A549 (cell line): ENCODE measurements around the gene CALCB. TPM values are rescaled to one million over a fixed set of nuclear protein-coding genes. Genes with fewer than 3 reads are reported as not detected.
A peak's percentile ranks its signal among the peaks of the same experiment; 100 is the strongest.

Source experiments
- ATAC-seq, 2 experiments: fragments of 200-7000 bp in 1 of 2; fragments of >200 bp in 1 of 2; cut with Nextera tagmentation in 1 of 2; cut with Tn5 transposase in 1 of 2; 3 replicates each; pipeline versions ENCODE4 v1.8.0 to v1.9.1; 2018 to 2020; ENCODE audit warnings: mild to moderate bottlenecking in 1 of 2, moderate library complexity in 1 of 2
- CTCF ChIA-PET: fragments of 300-600 bp; sonication (Branson Sonifier 250); formaldehyde crosslinking; extraction: SDS; loops from one replicate; lab custom pipeline; 2021; ENCODE audit warnings: antibody characterized with exemption, inconsistent platforms; lab: Yijun Ruan, JAX
- POLR2A ChIA-PET: fragments of 350-600 bp; formaldehyde crosslinking; extraction: SDS; loops from one replicate; lab custom pipeline; 2021; ENCODE audit warnings: antibody characterized with exemption, inconsistent platforms; lab: Yijun Ruan, JAX
- DNase-seq, 2 experiments: peaks; one replicate each; pipeline versions ENCODE4 v3.0.0 to v3.0.0-alpha.2; 2011 to 2016; ENCODE audit warnings: low read depth in 1 of 2, low spot score in 1 of 2
- FAIRE-seq: peaks from 2 replicates; lab custom pipeline; 2011; peaks lifted over from hg19 to GRCh38; lab: Jason Lieb, UNC
- H3K27ac ChIP-seq, 2 experiments: fragments of >200 bp; sonication (Bioruptor Twin); formaldehyde crosslinking; 3 replicates each; pipeline ENCODE4 v1.5.1; 2016 to 2017
- H3K4me1 ChIP-seq: fragments of >200 bp; sonication (Bioruptor Twin); formaldehyde crosslinking; 3 replicates; pipeline ENCODE4 v1.6.1; 2016
- H3K4me2 ChIP-seq: fragments of >200 bp; sonication (Bioruptor Twin); formaldehyde crosslinking; 3 replicates; pipeline ENCODE4 v1.6.1; 2016
- H3K4me3 ChIP-seq: fragments of >200 bp; sonication (Bioruptor Twin); formaldehyde crosslinking; 3 replicates; pipeline ENCODE4 v1.5.1; 2016
- H3K9me3 ChIP-seq: fragments of >200 bp; sonication (Bioruptor Twin); formaldehyde crosslinking; 3 replicates; pipeline ENCODE4 v1.6.1; 2016
- ATOH8 ChIP-seq: fragments of 250-450 bp; sonication (Bioruptor Pico); IDR thresholded peaks from 2 replicates; pipeline ENCODE4 v1.5.0; 2020; ENCODE audit warnings: low read depth, mild to moderate bottlenecking, moderate library complexity
- CBX8 ChIP-seq: fragments of 200-600 bp; sonication (generic); IDR thresholded peaks from 2 replicates; pipeline ENCODE4 v1.6.1; 2016
- CHD2 ChIP-seq: fragments of 150-350 bp; IDR thresholded peaks from 2 replicates; pipeline ENCODE4 v1.6.1; 2014; ENCODE audit warnings: low read length; ENCODE audit not compliant: partially characterized antibody
- EHF ChIP-seq: fragments of 250-450 bp; sonication (Bioruptor Pico); IDR thresholded peaks from 2 replicates; pipeline ENCODE4 v1.5.0; 2020; ENCODE audit warnings: mild to moderate bottlenecking
- EP300 ChIP-seq, 2 experiments: fragments of >200 bp; sonication (Bioruptor Twin); formaldehyde crosslinking; IDR thresholded peaks; 2 replicates in 1 of 2; 3 replicates in 1 of 2; pipeline ENCODE4 v1.6.1; 2016 to 2017
- HOXB5 ChIP-seq: fragments of 250-450 bp; sonication (Bioruptor Pico); IDR thresholded peaks from 2 replicates; pipeline ENCODE4 v1.5.0; 2020; ENCODE audit warnings: mild to moderate bottlenecking, moderate library complexity
- JUN ChIP-seq, 2 experiments: fragments of >200 bp; sonication (Bioruptor Twin); formaldehyde crosslinking; IDR thresholded peaks; 2 replicates in 1 of 2; 3 replicates in 1 of 2; pipeline ENCODE4 v1.6.1; 2016 to 2017
- JUNB ChIP-seq: fragments of >200 bp; sonication (Bioruptor Twin); formaldehyde crosslinking; IDR thresholded peaks from 2 replicates; pipeline ENCODE4 v1.6.1; 2016
- MAZ ChIP-seq: fragments of 150-350 bp; IDR thresholded peaks from 2 replicates; pipeline ENCODE4 v1.6.1; 2014; ENCODE audit warnings: antibody characterized with exemption, low read depth, low read length, borderline replicate concordance
- NPAS2 ChIP-seq: fragments of 250-450 bp; sonication (Bioruptor Pico); IDR thresholded peaks from 2 replicates; pipeline ENCODE4 v1.8.0; 2022; ENCODE audit warnings: mild to moderate bottlenecking, moderate library complexity, borderline replicate concordance
- RAD21 ChIP-seq, 2 experiments: fragments of >200 bp in 1 of 2; sonication (Bioruptor Twin) in 1 of 2; formaldehyde crosslinking in 1 of 2; IDR thresholded peaks in 1 of 2; conservative IDR thresholded peaks in 1 of 2; 2 replicates in 1 of 2; 3 replicates in 1 of 2; pipeline ENCODE4 v1.6.1; 2012 to 2018; ENCODE audit warnings: inconsistent platforms in 1 of 2
- RARB ChIP-seq: fragments of 250-450 bp; sonication (Bioruptor Pico); IDR thresholded peaks from 2 replicates; pipeline ENCODE4 v1.8.0; 2021; ENCODE audit warnings: mild to moderate bottlenecking, moderate library complexity
- RCOR1 ChIP-seq: fragments of 150-350 bp; IDR thresholded peaks from 2 replicates; pipeline ENCODE4 v1.6.1; 2014; ENCODE audit warnings: antibody characterized with exemption, low read length, low read depth
- RFX5 ChIP-seq: fragments of 450-650 bp; IDR thresholded peaks from 2 replicates; pipeline ENCODE4 v1.7.1; 2014; ENCODE audit warnings: antibody characterized with exemption, mild to moderate bottlenecking, moderate library complexity
- SMC3 ChIP-seq: fragments of >200 bp; sonication (Bioruptor Twin); formaldehyde crosslinking; IDR thresholded peaks from 3 replicates; pipeline ENCODE4 v1.6.1; 2018; ENCODE audit warnings: inconsistent platforms
- TFCP2L1 ChIP-seq: fragments of 250-450 bp; sonication (Bioruptor Pico); IDR thresholded peaks from 2 replicates; pipeline ENCODE4 v1.5.0; 2021; ENCODE audit warnings: mild to moderate bottlenecking
- USF2 ChIP-seq: fragments of 450-650 bp; IDR thresholded peaks from 2 replicates; pipeline ENCODE4 v1.6.1; 2014; ENCODE audit warnings: antibody characterized with exemption
- ZSCAN20 ChIP-seq: fragments of 250-450 bp; sonication (Bioruptor Pico); IDR thresholded peaks from 2 replicates; pipeline ENCODE4 v1.8.0; 2022; ENCODE audit warnings: mild to moderate bottlenecking, moderate library complexity
- WGBS: methylation state at CpG from one replicate; pipeline ENCODE4 v1.1.6; 2017; ENCODE audit errors: missing lambda C conversion rate; 5-methylcytosine and 5-hydroxymethylcytosine counted together
- polyA plus RNA-seq, 4 experiments: library from polyadenylated mRNA; depleted of rRNA in 3 of 4; stranded (reverse); fragments of >200 nt; fragmentation: RNase III in 1 of 4; extraction: RNeasy Plus Mini Kit Qiagen cat#74134 plus additional on column Dnase treatment in 1 of 4; gene quantifications; 2 replicates in 3 of 4; 3 replicates in 1 of 4; pipeline ENCODE4 v1.2.3, GENCODE V29; 2011 to 2017
- TF ChIP-seq, protein P1 (sequence below): IDR thresholded peaks from 2 replicates; pipeline ENCODE4 v1.6.1; 2012; ENCODE audit warnings: low read depth, borderline replicate concordance
- TF ChIP-seq, protein P2 (sequence below): fragments of >200 bp; sonication (Bioruptor Twin); formaldehyde crosslinking; IDR thresholded peaks from 3 replicates; pipeline ENCODE4 v1.5.1; 2016
- TF ChIP-seq, protein P3 (sequence below): IDR thresholded peaks from 2 replicates; pipeline ENCODE4 v1.6.1; 2012

Gene CALCB
- polyA plus RNA-seq, 2 of the 4 experiments (the other 2 are of a cell fraction), result 0.39 TPM; not detected in 1

- 50% methylated on average over 21 of the region's 23 CpGs for WGBS
- Histone ChIP-seq H3K9me3 (no peaks in the 10 kb centered on the region), H3K4me2 (peak overlapping the region; percentile 99), H3K4me1 (peaks cover 17% of the 10 kb centered on the region), H3K27ac (no peak overlapping the region)
- POLR2A ChIA-PET, result no interaction called here
- DNase-seq (no peak), FAIRE-seq (no peak)
- TF ChIP-seq, protein P1, sequence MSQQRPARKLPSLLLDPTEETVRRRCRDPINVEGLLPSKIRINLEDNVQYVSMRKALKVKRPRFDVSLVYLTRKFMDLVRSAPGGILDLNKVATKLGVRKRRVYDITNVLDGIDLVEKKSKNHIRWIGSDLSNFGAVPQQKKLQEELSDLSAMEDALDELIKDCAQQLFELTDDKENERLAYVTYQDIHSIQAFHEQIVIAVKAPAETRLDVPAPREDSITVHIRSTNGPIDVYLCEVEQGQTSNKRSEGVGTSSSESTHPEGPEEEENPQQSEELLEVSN, result no peak
- TF ChIP-seq ZSCAN20 (CRISPR knock-in tag) (no peak), TFCP2L1 (CRISPR knock-in tag) (no peak), EP300 (IDR thresholded peaks at IDR 0.05) (no peak), JUN (IDR thresholded peaks at IDR 0.05) (no peak)
- TF ChIP-seq, protein P2, sequence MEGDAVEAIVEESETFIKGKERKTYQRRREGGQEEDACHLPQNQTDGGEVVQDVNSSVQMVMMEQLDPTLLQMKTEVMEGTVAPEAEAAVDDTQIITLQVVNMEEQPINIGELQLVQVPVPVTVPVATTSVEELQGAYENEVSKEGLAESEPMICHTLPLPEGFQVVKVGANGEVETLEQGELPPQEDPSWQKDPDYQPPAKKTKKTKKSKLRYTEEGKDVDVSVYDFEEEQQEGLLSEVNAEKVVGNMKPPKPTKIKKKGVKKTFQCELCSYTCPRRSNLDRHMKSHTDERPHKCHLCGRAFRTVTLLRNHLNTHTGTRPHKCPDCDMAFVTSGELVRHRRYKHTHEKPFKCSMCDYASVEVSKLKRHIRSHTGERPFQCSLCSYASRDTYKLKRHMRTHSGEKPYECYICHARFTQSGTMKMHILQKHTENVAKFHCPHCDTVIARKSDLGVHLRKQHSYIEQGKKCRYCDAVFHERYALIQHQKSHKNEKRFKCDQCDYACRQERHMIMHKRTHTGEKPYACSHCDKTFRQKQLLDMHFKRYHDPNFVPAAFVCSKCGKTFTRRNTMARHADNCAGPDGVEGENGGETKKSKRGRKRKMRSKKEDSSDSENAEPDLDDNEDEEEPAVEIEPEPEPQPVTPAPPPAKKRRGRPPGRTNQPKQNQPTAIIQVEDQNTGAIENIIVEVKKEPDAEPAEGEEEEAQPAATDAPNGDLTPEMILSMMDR, result no peak
- TF ChIP-seq, all 56 proteins: peak for 0
- no peak for ATAC-seq
- H3K4me3 ChIP-seq, result peak overlapping the region; percentile 49; the same call in 1 of the 3 replicates
- CTCF ChIA-PET, result interaction anchor here (1.2 to 5.1 kb wide), 8 partner anchors 11 to 283 kb away, joined by 4 to 129 read pairs (median 8); no protein-coding TSS in a partner anchor
Measured at GRCh38 chr11:15072551-15073143, 746 bp upstream of the CALCB start.

DNA sequence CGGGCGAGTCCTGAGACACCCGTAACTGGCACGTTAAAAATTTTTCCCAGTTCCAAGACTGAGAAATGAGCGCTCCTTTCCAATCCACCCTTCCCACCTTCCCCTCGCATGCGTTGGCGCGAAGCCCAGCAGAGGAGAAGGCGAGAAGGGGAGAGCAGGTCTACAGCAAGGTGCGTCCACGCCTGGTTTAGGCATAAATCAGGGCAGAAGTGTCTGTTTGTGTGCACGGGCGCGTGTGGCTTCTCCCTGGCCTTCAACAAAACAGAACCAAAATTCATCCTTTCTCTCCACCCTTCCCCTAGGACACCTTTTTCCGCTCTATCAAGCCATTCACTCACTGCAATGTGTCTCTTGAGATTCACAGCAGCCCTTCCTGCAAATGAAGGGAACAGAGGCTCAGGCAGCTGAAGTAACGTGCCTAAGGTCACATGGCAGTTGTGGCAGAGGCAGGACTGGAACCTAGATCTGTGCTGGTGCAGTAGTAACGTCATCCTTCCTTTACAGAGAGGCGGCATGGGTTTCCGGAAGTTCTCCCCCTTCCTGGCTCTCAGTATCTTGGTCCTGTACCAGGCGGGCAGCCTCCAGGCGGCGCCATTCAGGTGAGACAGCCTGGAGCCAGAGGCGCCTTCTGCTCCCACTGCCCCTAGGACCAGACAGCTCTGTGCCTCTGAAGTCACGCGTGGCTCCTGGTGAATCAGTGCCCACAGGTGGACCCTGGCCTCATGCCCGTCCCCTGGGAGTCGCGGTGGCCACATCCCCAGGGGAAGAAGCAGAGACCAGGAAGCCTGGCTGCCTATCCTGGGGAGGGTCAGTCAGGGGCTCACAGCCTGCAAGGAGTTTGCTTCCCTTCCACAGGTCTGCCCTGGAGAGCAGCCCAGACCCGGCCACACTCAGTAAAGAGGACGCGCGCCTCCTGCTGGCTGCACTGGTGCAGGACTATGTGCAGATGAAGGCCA lies 1.1 kb downstream of the CALCB start:
- CTCF ChIA-PET, result interaction anchor here (0.8 to 5.1 kb wide), 57 partner anchors 8 to 540 kb away, joined by 3 to 129 read pairs (median 5); partner anchors contain the start of gene CYP2R1
- TF ChIP-seq, protein P1, result peak; percentile 54; the same call in 1 of the 2 replicates
- TF ChIP-seq TFCP2L1 (CRISPR knock-in tag) (no peak), USF2 (peak; percentile 57), NPAS2 (CRISPR knock-in tag) (no peak), RFX5 (no peak), EHF (no peak), CBX8 (no peak), CHD2 (no peak), RAD21 (conservative IDR thresholded peaks at IDR 0.05 in 1 of 2, IDR thresholded peaks at IDR 0.05 in 1 of 2) (peak; percentile 79 to 80), RARB (no peak), SMC3 (peak; percentile 88), RCOR1 (no peak), JUNB (no peak), HOXB5 (CRISPR knock-in tag) (no peak), MAZ (no peak), ATOH8 (no peak)
- TF ChIP-seq, protein P3, sequence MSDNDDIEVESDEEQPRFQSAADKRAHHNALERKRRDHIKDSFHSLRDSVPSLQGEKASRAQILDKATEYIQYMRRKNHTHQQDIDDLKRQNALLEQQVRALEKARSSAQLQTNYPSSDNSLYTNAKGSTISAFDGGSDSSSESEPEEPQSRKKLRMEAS, result peak; percentile 18
- TF ChIP-seq, protein P2, result peak; percentile 78
- ATAC-seq (peak; percentile 80 to 96), DNase-seq (peak; percentile 69 to 85), FAIRE-seq (no peak)
- POLR2A ChIA-PET, result interaction anchor here (0.7 kb wide), 1 partner anchor 183 kb away, joined by 3 read pairs; the partner anchor contains the start of gene CYP2R1
- H3K4me1 ChIP-seq, result peaks cover 17% of the 10 kb centered on the region
- H3K9me3 ChIP-seq, result no peaks in the 10 kb centered on the region
- H3K4me2 ChIP-seq, result peak overlapping the region; percentile 99
- WGBS, result 7% methylated on average over 20 of the region's 33 CpGs
- peak overlapping the region; percentile 49 for H3K4me3 ChIP-seq
- H3K27ac ChIP-seq, result peak overlapping the region in 1 of 2 experiments; percentile 70; a peak in 3 of 6 replicates
